RKO (cell line): ENCODE data around the gene TCEAL6.
A peak's percentile ranks its signal among the peaks of the same experiment; 100 is the strongest.
"Not testable (repeated sequence)": the region's sequence is repeated elsewhere in the genome, so short reads cannot be mapped to it uniquely, and the experiment has no call there.

Experiments
- DNase-seq: peaks from one replicate; pipeline ENCODE4 v3.0.0-alpha.2; 2016; ENCODE audit warnings: low spot score

TCEAL6 gene

DNA sequence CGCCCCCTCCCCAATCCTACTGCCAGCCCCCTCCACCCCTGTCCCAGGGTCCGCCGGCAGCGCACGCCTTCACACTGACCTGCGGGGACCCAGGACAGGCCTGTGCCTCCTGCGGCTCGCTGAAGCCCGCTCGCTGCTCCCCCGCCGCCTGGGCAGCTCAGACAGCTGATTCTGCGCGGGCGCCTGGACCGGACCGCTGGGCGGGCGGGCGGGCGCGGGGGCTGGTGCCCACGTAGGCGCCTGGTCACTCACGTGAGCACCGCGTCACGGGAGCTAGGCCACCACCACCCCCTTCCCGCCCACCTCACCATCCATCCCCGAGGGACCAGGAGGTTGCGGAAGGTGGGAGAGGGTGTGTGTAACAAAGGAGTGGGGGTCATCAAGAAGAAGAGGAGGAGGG lies at the start of gene TCEAL6:
Gene TCEAL6, minus strand, starts transcription at position 208 of the 400 bp plus-strand sequence.
- not testable (repeated sequence) for DNase-seq

DNA sequence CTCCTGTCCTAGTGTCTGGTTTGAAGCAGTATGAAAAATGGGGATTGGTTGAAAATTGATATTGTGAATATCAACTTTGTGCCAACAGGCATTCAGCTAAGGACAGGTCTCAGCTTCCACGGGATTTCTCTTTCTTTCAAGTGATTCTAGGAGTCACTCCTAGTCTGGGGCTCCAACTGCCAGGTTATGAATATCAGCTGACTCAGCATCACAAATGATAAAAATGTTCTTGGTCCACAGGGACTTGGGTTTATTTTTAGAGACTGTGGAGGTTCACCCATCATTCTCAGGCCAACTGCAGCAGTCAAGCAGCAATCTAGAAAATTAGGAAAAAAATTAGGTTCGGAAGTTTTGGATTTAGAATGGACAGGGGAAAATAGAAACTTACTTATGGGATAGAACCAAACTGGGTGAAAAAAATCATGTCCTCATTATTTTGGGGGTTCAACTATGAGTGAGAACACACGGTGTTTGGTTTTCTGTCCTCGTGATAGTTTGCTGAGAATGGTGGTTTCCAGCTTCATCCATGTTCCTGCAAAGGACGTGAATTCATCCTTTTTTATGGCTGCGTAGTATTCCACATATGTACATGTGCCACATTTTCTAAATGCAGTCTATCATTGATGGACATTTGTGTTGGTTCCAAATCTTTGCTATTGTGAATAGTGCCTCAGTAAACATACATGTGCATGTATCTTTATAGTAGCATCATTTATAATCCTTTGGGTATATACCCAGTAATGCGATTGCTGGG lies 43.9 kb upstream of the TCEAL6 start:
- no peak for DNase-seq

DNA sequence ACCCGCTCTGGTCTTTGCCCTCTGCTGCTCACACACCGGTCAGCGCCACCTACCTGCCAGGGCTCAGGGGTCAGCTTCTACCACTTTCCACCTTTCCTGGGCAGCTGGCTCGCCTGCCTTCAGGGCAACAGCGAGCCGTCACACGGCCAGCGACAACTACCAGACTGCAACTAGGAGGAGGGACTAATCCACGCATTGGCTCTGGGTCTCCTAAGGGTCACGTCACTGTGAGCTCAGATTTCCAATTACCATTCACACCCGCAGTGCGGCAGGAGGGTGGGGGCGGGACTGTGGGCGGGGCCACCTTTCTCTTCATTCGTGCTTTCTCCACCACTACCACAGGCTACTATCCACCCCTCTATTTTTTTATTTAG lies 13.5 kb upstream of the TCEAL6 start, which contains the start of gene BEX5:
Gene BEX5, minus strand, starts transcription at position 172 of the 374 bp plus-strand sequence. CDS start 1,712 bp downstream, outside the sequence.
- DNase-seq: peak; percentile 89

DNA sequence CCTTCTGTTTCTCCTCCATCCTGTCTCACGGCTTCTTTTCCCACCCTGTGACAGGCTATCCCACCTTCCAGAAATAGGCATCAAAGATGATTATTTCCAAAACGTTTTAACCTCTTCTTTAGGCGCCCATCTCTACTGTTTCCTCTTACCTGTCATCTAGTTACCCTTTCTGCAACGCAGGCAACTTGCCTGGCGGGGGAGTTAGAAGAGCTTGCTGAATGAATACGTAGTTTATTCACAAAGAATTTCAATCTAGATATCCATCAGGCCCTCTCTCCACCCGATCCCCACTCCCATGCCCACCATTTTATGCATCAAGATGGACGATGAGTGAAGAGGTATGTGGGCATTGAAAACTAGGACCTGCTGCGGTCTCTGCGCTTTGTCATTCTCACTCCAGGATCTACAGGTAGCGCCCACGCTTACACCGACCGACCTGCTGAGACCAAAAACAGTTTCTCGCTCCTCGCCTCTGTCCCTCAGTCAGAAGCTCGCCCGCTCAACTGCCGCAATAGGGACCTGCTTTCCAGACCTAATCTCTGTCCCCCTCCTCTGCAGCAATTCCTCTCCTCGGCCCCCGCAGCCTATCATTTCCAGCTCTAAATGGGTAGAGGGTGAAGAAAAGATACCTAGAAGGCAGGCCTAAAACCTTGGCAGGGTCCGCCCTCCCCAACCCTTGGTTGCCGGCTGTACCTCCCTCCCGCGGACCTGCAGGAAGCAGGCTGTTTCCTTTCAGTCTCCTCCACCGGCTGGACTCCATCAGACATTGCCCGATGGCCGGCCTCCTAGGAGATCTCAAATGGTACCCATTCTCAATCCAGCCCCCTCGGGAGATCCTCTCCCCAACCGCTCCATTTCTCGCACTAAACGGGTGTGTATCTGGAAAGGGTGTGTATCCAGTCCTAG lies 12.9 kb upstream of the TCEAL6 start:
- peak; percentile 15 for DNase-seq

DNA sequence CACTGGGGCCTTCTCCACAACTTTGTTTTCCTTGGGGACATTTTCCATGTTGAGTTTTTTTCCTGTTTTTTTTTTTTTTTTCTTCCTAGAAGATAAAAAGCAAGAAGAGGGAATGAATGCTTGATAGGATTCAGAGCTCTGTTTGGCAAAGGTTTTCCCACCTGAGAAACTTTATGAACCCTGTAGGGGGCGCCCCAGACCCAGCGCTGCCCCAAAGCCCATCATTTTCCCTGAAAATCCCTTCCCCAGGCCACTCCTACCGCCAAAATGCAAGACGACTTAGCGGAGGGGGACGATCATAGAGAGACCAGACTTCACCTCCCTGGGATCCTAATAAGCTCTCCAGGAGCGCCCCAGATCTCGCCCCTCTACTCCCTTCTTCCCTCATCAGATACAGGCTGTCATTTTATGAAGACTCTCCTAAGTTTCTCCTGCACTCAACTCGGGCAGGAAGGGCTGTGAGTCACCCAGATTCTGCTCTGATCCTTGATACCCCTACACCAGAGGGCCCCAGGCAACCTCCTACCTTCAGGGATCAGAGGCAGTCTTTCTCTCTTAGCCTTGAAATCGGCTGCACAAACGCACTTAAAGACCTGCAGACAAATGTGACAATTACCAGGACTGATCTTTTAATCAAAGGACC lies 12.1 kb upstream of the TCEAL6 start:
- peak; percentile 55 for DNase-seq

DNA sequence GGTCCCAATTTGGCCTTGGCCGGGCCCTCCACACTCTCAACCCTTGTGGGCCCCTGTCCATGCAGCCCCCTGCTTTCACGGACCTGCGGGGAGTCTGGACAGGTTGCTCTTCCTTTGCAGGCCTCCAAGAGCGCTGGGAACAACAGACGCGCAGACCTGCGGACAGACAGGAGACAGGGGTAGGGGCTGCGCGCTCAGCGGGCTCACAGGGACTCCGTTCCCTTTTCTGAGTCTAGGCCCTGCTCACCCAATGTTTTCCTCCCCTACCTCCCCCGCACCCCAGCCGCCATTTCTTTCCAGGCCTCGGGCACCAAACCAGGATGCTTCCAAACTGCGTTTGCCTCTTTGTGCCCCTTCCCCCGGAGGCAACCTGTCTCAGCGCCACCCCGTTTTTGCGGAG lies 650 bp downstream of the TCEAL6 start:
- DNase-seq: not testable (repeated sequence)

DNA sequence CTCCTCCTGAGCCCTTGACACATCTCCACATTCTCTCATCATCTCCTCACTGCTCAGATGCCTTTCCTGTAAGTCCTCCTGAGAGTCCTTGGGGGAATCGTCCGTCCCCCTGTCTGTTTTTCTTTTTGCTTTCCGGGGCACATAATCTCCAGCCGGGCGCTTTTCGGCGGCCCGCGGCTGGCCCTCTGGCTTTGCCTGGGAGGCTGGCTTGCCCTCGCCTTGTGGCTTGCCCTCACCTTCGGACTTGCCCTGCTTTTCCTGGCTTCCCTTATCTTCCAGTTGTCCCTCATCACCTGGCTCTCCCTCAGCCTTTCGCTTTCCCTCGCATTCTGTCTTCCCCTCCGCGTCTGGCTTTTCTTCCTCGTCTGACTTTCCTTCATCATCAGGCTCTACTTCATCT lies 1.4 kb downstream of the TCEAL6 start:
- not testable (repeated sequence) for DNase-seq

DNA sequence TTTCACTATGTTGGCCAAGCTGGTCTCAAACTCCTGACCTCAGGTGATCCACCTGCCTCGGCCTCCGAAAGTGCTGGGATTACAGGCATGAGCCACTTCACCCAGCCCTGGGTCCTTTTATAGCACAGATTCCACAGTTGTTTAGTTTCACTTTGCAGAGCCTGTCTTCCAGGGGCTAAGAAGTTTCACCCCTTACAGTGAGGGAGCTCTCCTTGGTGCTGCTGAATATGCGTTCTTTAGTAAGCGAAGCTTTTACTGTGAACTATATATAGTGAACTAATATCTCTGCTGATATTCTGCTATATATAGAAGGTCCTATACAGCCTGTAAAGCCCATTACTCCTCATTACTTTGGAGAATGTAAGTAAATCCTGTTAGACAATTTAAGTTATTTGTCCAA lies 4.2 kb downstream of the TCEAL6 start:
- DNase-seq: no peak

DNA sequence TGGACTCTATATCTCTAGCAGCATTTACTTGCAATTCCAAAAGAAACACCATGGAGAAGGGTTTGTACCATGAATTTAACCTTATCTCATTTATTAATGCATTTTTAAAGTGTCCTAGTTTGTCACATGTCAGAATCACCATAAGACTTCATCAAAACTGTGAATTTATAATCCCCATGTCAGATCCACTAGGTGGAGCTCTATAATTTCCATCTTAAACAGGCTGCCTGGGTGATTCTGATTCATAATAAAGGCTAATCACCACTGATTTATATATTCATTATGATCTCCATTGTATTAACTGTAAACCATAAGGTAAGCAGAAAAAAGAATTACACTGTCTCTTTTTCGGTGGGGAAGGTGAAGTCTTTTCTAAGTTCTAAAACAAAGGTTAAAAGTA lies 12.8 kb downstream of the TCEAL6 start:
- peak; percentile 54 for DNase-seq

DNA sequence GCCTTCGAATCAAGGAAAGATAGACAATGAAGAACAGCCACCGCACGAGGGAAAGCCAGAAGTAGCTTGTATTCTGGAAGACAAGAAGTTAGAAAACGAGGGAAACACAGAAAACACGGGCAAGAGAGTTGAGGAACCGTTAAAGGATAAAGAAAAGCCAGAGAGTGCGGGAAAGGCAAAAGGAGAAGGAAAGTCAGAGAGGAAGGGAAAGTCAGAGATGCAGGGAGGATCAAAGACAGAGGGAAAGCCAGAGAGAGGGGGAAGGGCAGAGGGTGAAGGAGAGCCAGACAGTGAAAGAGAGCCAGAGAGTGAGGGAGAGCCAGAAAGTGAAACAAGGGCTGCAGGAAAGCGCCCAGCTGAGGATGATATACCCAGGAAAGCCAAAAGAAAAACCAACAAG lies 15.4 kb downstream of the TCEAL6 start:
- DNase-seq: no peak

DNA sequence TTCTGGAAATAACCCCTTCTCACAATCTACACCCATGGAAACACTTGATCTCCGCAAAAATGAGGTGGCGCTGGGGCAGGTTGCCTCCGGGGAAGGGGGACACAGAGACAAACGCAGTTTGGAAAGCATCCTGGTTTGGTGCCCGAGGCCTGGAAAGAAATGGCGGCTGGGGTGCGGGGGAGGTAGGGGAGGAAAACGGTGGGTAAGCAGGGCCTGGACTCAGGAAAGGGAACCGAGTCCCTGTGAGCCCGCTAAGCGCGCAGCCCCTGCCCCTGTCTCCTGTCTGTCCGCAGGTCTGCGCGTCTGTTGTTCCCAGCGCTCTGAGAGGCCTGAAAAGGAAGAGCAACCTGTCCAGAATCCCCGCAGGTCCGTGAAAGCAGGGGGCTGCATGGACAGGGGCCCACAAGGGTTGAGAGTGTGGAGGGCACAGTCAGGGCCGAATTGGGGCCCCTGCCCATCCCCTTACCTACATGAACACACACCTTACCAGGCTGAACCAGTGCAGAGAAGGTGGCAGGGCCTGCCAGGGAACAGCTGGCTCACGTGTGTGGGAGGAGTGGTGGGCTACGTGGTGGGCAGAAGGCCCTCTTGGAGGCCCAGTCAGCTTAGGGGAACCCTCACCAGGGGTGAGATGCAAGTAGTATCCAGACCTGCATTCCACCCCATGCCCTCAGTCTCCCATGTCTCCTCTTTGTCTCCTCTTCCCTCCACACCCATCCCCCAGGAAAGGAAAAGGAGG lies 16.0 kb downstream of the TCEAL6 start:
- DNase-seq: not testable (repeated sequence)

DNA sequence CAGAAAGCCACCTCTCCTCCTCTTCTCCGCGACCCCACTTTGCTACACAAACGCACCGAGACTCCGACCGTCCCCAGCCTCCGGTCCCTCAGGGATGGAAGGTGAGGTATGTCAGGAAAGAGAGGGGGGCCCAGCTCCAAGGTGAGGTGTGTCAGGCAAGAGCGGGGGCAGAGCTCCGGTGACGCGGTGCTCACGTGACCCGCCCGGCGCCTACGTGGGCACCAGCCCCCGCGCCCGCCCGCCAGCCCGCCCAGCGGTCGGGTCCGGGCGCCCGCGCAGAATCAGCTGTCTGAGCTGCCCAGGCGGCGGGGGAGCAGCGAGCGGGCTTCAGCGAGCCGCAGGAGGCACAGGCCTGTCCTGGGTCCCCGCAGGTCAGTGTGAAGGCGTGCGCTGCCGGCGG lies 16.8 kb downstream of the TCEAL6 start, which contains the start of gene TCEAL2:
Gene TCEAL2, plus strand, starts transcription at position 244 of the 400 bp plus-strand sequence. CDS start 1,152 bp downstream, outside the sequence.
- DNase-seq: not testable (repeated sequence)

DNA sequence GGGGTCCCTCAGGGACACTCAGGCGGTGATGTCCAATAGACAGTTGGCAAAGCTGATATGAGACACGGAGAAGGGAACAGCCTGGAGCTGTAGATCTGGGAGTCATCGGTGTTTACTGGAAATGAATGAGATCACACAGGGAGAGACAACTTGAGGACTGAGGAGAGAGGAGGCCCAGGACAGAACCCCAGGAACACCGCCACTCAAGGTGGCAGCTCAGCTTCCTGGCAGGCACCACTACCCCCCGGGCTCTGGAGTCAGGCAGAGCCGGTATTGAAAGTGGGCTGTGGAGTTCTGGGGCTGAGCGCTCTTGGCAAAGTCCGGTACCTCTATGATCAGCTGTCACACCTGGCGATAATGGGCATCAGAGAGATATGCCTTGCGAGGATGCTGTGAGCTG lies 17.3 kb downstream of the TCEAL6 start:
- DNase-seq: not testable (repeated sequence)

DNA sequence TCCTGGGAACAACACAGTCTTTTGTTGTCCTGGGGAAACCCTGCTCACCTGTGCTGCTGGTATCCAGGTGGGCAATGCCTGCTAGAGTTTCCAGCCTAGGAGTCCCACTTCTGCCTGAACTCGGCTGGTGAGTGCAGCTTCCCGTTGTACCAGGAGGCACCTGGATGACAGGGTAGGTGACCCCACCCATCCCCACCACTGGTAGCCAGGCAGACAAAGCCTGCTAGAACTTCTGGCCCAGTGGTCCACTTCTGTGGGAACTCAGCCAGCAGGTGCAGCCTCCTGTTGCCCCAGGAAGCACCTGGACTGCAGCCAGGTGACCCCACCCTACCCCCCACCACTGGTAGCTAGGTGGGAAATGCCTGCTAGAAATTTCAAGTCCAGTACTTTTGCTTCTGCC lies 26.5 kb downstream of the TCEAL6 start:
- no peak for DNase-seq

DNA sequence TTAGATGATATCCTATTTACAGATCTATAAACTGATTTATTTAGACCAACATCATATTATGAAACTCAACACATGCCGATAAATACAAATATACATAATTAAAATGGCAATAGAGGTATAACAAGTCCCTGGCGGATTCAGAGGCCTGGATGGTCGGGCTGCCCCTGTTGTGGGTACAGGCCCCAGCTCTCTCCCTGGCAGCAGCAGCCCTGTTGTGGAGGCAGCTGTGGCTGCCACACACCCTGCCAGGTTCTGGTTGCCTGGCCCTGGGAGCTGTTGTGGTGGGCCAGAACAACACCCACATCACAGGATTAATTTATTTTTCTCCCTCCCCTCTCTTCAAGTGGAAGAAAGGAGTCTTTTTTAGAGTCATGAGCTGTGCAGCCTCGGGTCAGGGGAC lies 28.9 kb downstream of the TCEAL6 start:
- DNase-seq: no peak
